IMR-90 (cell line): ENCODE results near the gene FAM163B. TPM values are rescaled to one million over a fixed set of nuclear protein-coding genes. Genes with fewer than 3 reads are reported as not detected.

ENCODE experiments used
- ATAC-seq: fragments of 200-7000 bp; cut with Tn5 transposase; 2 replicates; pipeline ENCODE4 v1.9.1; 2020; ENCODE audit warnings: low read depth, mild to moderate bottlenecking, moderate library complexity
- BruUV-seq: library from RNA; stranded (reverse); fragments of 400-500 nt; replicated peaks from 2 replicates; lab custom pipeline; 2021; lab: Mats Ljungman, UMichigan
- CTCF ChIA-PET: fragments of 300-600 bp; formaldehyde crosslinking; extraction: SDS; loops from one replicate; lab custom pipeline; 2021; ENCODE audit warnings: antibody characterized with exemption; lab: Yijun Ruan, JAX
- POLR2A ChIA-PET: fragments of 300-600 bp; sonication (Branson Sonifier 250); formaldehyde crosslinking; loops from one replicate; lab custom pipeline; 2022; ENCODE audit warnings: antibody characterized with exemption; ENCODE audit not compliant: unreplicated experiment; lab: Charles Lee
- DNase-seq: peaks from one replicate; pipeline ENCODE4 v3.0.0; 2013
- H2AFZ ChIP-seq: replicated peaks from 2 replicates; pipeline ENCODE3; 2013; ENCODE audit warnings: low read length, mild to moderate bottlenecking; ENCODE audit not compliant: poor library complexity
- H2AK5ac ChIP-seq: 2 replicates; pipeline ENCODE4 v1.6.1; 2013; ENCODE audit warnings: low read depth, low read length, inconsistent platforms
- H2AK9ac ChIP-seq: replicated peaks from 2 replicates; pipeline ENCODE3; 2013; ENCODE audit warnings: mild to moderate bottlenecking, low read depth, low read length, moderate library complexity; ENCODE audit not compliant: poor library complexity
- H2BK120ac ChIP-seq: 2 replicates; pipeline ENCODE4 v1.6.1; 2013; ENCODE audit warnings: low read depth, low read length, inconsistent platforms
- H2BK15ac ChIP-seq: 3 replicates; pipeline ENCODE4 v1.6.1; 2013; ENCODE audit warnings: low read depth, low read length, inconsistent platforms
- H2BK20ac ChIP-seq: 2 replicates; pipeline ENCODE4 v1.6.1; 2013; ENCODE audit warnings: low read depth, mild to moderate bottlenecking, inconsistent platforms, low read length, moderate library complexity
- H2BK5ac ChIP-seq: 2 replicates; pipeline ENCODE4 v1.6.1; 2013; ENCODE audit warnings: mild to moderate bottlenecking, low read depth, low read length, inconsistent platforms; ENCODE audit not compliant: poor library complexity, severe bottlenecking
- H3K14ac ChIP-seq: replicated peaks from 2 replicates; pipeline ENCODE4 v1.6.1; 2013; ENCODE audit warnings: low read depth, low read length, inconsistent platforms
- H3K18ac ChIP-seq: 2 replicates; pipeline ENCODE4 v1.6.1; 2013; ENCODE audit warnings: low read depth, low read length, control low read depth
- H3K23ac ChIP-seq: 2 replicates; pipeline ENCODE4 v1.6.1; 2013; ENCODE audit warnings: low read depth, low read length, inconsistent platforms
- H3K27ac ChIP-seq: 2 replicates; pipeline ENCODE4 v1.5.1; 2013; ENCODE audit warnings: mild to moderate bottlenecking, control low read depth, low read length; ENCODE audit not compliant: insufficient read depth
- H3K27me3 ChIP-seq: 2 replicates; pipeline ENCODE4 v1.6.1; 2013; ENCODE audit warnings: low read length; ENCODE audit not compliant: control insufficient read depth, insufficient read depth
- H3K36me3 ChIP-seq: 2 replicates; pipeline ENCODE4 v1.6.1; 2013; ENCODE audit warnings: low read length, mixed read lengths; ENCODE audit not compliant: control insufficient read depth, insufficient read depth
- H3K4ac ChIP-seq: 2 replicates; pipeline ENCODE4 v1.6.1; 2013; ENCODE audit warnings: low read depth, low read length, inconsistent platforms
- H3K4me1 ChIP-seq: 2 replicates; pipeline ENCODE4 v1.6.1; 2013; ENCODE audit warnings: low read length, mixed read lengths; ENCODE audit not compliant: control insufficient read depth, insufficient read depth
- H3K4me2 ChIP-seq: 2 replicates; pipeline ENCODE4 v1.6.1; 2013; ENCODE audit warnings: low read depth, mild to moderate bottlenecking, control low read depth, low read length, moderate library complexity
- H3K4me3 ChIP-seq: 2 replicates; pipeline ENCODE4 v1.5.1; 2013; ENCODE audit warnings: low read depth, mild to moderate bottlenecking, control low read depth, low read length, moderate library complexity; ENCODE audit not compliant: insufficient read depth
- H3K56ac ChIP-seq: 2 replicates; pipeline ENCODE4 v1.6.1; 2013; ENCODE audit warnings: low read length, inconsistent platforms; ENCODE audit not compliant: insufficient read depth; ENCODE audit errors: extremely low read depth
- H3K79me1 ChIP-seq, 2 experiments: 2 replicates each; pipeline ENCODE4 v1.6.1; 2013; ENCODE audit warnings: low read length in 2 of 2, inconsistent platforms in 1 of 2, low read depth in 1 of 2
- H3K9ac ChIP-seq: 2 replicates; pipeline ENCODE4 v1.6.1; 2013; ENCODE audit warnings: low read depth, low read length, control low read depth
- H3K9me1 ChIP-seq: 2 replicates; pipeline ENCODE4 v1.6.1; 2013; ENCODE audit warnings: low read length, inconsistent platforms; ENCODE audit not compliant: insufficient read depth
- H3K9me3 ChIP-seq: 2 replicates; pipeline ENCODE4 v1.6.1; 2013; ENCODE audit warnings: low read length; ENCODE audit not compliant: control insufficient read depth, insufficient read depth
- H4K20me1 ChIP-seq: 2 replicates; pipeline ENCODE4 v1.6.1; 2013; ENCODE audit warnings: low read length, inconsistent platforms; ENCODE audit not compliant: insufficient read depth
- H4K5ac ChIP-seq: 2 replicates; pipeline ENCODE4 v1.6.1; 2013; ENCODE audit warnings: mild to moderate bottlenecking, low read depth, low read length, control low read depth
- H4K8ac ChIP-seq, 2 experiments: 2 replicates each; pipeline ENCODE4 v1.6.1; 2013; ENCODE audit warnings: low read depth in 2 of 2, low read length in 2 of 2, control low read depth in 1 of 2, inconsistent platforms in 1 of 2
- H4K91ac ChIP-seq: 2 replicates; pipeline ENCODE4 v1.6.1; 2013; ENCODE audit warnings: low read depth, low read length, inconsistent platforms; ENCODE audit not compliant: insufficient read depth
- BHLHE40 ChIP-seq: fragments of 150-350 bp; IDR thresholded peaks from 2 replicates; pipeline ENCODE4 v1.6.1; 2016; ENCODE audit warnings: mild to moderate bottlenecking, low read depth, low read length
- CEBPB ChIP-seq: IDR thresholded peaks from 2 replicates; pipeline ENCODE4 v1.6.1; 2012; ENCODE audit warnings: low read depth, low read length, improper control_type of control experiment
- CHD1 ChIP-seq: IDR thresholded peaks from 2 replicates; pipeline ENCODE4 v1.6.1; 2012; ENCODE audit warnings: low read depth, low read length, improper control_type of control experiment
- FOS ChIP-seq: fragments of 150-350 bp; IDR thresholded peaks from 2 replicates; pipeline ENCODE4 v1.6.1; 2016; ENCODE audit warnings: low read depth, low read length
- MAFK ChIP-seq: IDR thresholded peaks from 2 replicates; pipeline ENCODE4 v1.6.1; 2012; ENCODE audit warnings: low read depth, low read length, improper control_type of control experiment
- MAZ ChIP-seq: IDR thresholded peaks from 2 replicates; pipeline ENCODE4 v1.6.1; 2012; ENCODE audit warnings: low read depth, mild to moderate bottlenecking, low read length, improper control_type of control experiment, moderate library complexity, borderline replicate concordance
- POLR2A ChIP-seq: IDR thresholded peaks from 2 replicates; pipeline ENCODE4 v1.6.1; 2012; ENCODE audit warnings: mild to moderate bottlenecking, low read depth, low read length
- RCOR1 ChIP-seq: IDR thresholded peaks from 2 replicates; pipeline ENCODE4 v1.6.1; 2012; ENCODE audit warnings: mild to moderate bottlenecking, low read length, improper control_type of control experiment; ENCODE audit not compliant: insufficient replicate concordance
- RFX5 ChIP-seq: IDR thresholded peaks from 2 replicates; pipeline ENCODE4 v1.8.0; 2012; ENCODE audit warnings: low read depth, mild to moderate bottlenecking, low read length, moderate library complexity
- SMC3 ChIP-seq: fragments of 150-350 bp; IDR thresholded peaks from 2 replicates; pipeline ENCODE4 v1.6.1; 2016; ENCODE audit warnings: low read depth, mild to moderate bottlenecking, antibody characterized with exemption, low read length, moderate library complexity
- WGBS, 2 experiments: methylation state at CpG; one replicate each; pipeline versions ENCODE4 v1.1.5 to v1.1.7; 2013; ENCODE audit warnings: missing lambda C conversion rate in 2 of 2; ENCODE audit not compliant: insufficient read length in 1 of 2; ENCODE audit errors: extremely low coverage in 2 of 2; 5-methylcytosine and 5-hydroxymethylcytosine counted together
- dilution Hi-C: fragments of 300-500 bp; cut with HindIII; formaldehyde crosslinking; loops from one replicate; pipeline ENCODE4 v1.14.3; 2018; ENCODE audit warnings: low sequenced_read_pairs; ENCODE audit not compliant: unreplicated experiment
- in situ Hi-C: fragments of 300-500 bp; cut with MboI; formaldehyde crosslinking; loops from 3 replicates; pipeline ENCODE4 v1.14.3; 2019; ENCODE audit warnings: low sequenced_read_pairs, inconsistent platforms, mixed read lengths
- intact Hi-C: fragments of 100-400 bp; cut with micrococcal nuclease; formaldehyde crosslinking; loops from 2 replicates; pipeline ENCODE4 v1.10.0; 2022
- polyA plus RNA-seq, 3 experiments: library from polyadenylated mRNA; depleted of rRNA; stranded (reverse); fragments of >200 nt; gene quantifications; 2 replicates each; pipeline ENCODE4 v1.2.3, GENCODE V29; 2012; ENCODE audit warnings: low replicate concordance in 1 of 3
- total RNA-seq: library from RNA; depleted of rRNA; stranded (reverse); fragments of >200 nt; gene quantifications from 2 replicates; pipeline ENCODE4 v1.2.3, GENCODE V29; 2012
- TF ChIP-seq, protein P1 (sequence below): fragments of 150-350 bp; IDR thresholded peaks from 2 replicates; pipeline ENCODE4 v1.6.1; 2016; ENCODE audit warnings: low read depth, mild to moderate bottlenecking, low read length, moderate library complexity, borderline replicate concordance
- TF ChIP-seq, protein P2 (sequence below): conservative IDR thresholded peaks from 2 replicates; pipeline ENCODE4 v1.5.1; 2012; ENCODE audit warnings: mild to moderate bottlenecking, low read depth, low read length, improper control_type of control experiment

FAM163B gene
- total and polyA plus RNA-seq, 2 of the 4 experiments (the other 2 are of a cell fraction) = not detected

DNA sequence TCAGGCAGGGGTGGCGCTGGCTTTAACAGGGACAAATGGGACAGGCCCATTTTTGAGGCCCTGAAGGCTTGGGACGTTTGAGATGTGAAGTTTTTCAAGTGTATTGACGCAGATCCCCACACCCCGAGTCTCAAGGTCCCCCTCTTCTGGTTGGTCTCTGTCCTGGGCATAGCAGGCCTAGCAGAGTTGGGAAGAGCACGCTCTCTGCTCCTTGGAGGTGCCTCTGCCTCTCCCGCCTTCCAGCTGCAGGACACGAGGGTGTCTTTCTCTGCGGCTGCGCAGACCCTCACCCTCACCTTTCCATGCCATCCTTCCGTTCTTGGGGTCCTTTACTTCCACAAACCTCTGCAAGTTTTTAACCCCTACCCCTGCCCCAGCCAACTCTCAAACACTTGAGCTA, 56.1 kb downstream of the FAM163B start:
- ATAC-seq = no peak
- Histone ChIP-seq H3K4ac (no peak overlapping the region), H3K18ac (no peak overlapping the region), H3K36me3 (no peaks in the 10 kb centered on the region), H2AFZ (no peak overlapping the region), H2AK9ac (no peak overlapping the region), H4K5ac (no peak overlapping the region), H2BK120ac (no peak overlapping the region), H3K79me1 (no peaks in the 10 kb centered on the region), H3K27ac (no peak overlapping the region), H4K91ac (no peak overlapping the region), H4K20me1 (no peaks in the 10 kb centered on the region; the same call in 1 of the 2 replicates), H3K9me3 (no peaks in the 10 kb centered on the region), H3K4me2 (no peak overlapping the region), H3K27me3 (peaks cover 28% of the 10 kb centered on the region), H2BK20ac (no peak overlapping the region), H2BK5ac (no peak overlapping the region), H3K56ac (no peak overlapping the region), H4K8ac (no peak overlapping the region), H3K23ac (no peak overlapping the region), H3K9me1 (no peaks in the 10 kb centered on the region), H3K4me1 (peaks cover 6% of the 10 kb centered on the region), H3K4me3 (no peak overlapping the region), H3K9ac (no peak overlapping the region), H2BK15ac (no peak overlapping the region), H3K14ac (no peak overlapping the region), H2AK5ac (no peak overlapping the region)
- in situ Hi-C loops = no loop called here
- BruUV-seq = no TSS peak
- POLR2A ChIA-PET = no interaction called here
- CTCF ChIA-PET = no interaction called here
- no peak for TF ChIP-seq CEBPB
- no peak for TF ChIP-seq MAZ
- TF ChIP-seq CHD1 = no peak
- TF ChIP-seq POLR2A = no peak
- TF ChIP-seq BHLHE40 = no peak
- TF ChIP-seq, protein P1, sequence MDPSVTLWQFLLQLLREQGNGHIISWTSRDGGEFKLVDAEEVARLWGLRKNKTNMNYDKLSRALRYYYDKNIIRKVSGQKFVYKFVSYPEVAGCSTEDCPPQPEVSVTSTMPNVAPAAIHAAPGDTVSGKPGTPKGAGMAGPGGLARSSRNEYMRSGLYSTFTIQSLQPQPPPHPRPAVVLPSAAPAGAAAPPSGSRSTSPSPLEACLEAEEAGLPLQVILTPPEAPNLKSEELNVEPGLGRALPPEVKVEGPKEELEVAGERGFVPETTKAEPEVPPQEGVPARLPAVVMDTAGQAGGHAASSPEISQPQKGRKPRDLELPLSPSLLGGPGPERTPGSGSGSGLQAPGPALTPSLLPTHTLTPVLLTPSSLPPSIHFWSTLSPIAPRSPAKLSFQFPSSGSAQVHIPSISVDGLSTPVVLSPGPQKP = no peak
- TF ChIP-seq, protein P2, sequence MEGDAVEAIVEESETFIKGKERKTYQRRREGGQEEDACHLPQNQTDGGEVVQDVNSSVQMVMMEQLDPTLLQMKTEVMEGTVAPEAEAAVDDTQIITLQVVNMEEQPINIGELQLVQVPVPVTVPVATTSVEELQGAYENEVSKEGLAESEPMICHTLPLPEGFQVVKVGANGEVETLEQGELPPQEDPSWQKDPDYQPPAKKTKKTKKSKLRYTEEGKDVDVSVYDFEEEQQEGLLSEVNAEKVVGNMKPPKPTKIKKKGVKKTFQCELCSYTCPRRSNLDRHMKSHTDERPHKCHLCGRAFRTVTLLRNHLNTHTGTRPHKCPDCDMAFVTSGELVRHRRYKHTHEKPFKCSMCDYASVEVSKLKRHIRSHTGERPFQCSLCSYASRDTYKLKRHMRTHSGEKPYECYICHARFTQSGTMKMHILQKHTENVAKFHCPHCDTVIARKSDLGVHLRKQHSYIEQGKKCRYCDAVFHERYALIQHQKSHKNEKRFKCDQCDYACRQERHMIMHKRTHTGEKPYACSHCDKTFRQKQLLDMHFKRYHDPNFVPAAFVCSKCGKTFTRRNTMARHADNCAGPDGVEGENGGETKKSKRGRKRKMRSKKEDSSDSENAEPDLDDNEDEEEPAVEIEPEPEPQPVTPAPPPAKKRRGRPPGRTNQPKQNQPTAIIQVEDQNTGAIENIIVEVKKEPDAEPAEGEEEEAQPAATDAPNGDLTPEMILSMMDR = no peak
- no peak for TF ChIP-seq SMC3
- TF ChIP-seq FOS = no peak
- TF ChIP-seq RCOR1 = no peak
- TF ChIP-seq MAFK = no peak
- TF ChIP-seq RFX5 = no peak
- WGBS, 2 experiments = 85% methylated on average over 4 of the region's 10 CpGs; no CpG with 5 or more reads in 1 of the 2 experiments
- dilution Hi-C loops = no loop called here
- no peak for DNase-seq
- intact Hi-C loops = no loop called here
